GM18951 (cell line): ENCODE data around the gene IFT43.

Experiments used
- POLR2A ChIP-seq: IDR thresholded peaks from 4 replicates; pipeline ENCODE4 v1.6.1; 2011; ENCODE audit warnings: mild to moderate bottlenecking; ENCODE audit not compliant: insufficient read length, insufficient read depth; ENCODE audit errors: extremely low read depth
- in situ Hi-C: fragments of 300-500 bp; cut with MboI; formaldehyde crosslinking; loops from one replicate; pipeline ENCODE4 v1.12.0; 2022; ENCODE audit warnings: low sequenced_read_pairs, mixed read lengths, inconsistent platforms; ENCODE audit not compliant: unreplicated experiment

IFT43 gene

GRCh38 chr14:75971509-75971908 lies 14.1 kb upstream of the IFT43 start:
- in situ Hi-C loops: loop anchor here (5.0 kb wide), 1 partner anchor 54 kb away; no protein-coding TSS in a partner anchor
- TF ChIP-seq POLR2A: no peak

GRCh38 chr14:75972801-75973421 lies 12.7 kb upstream of the IFT43 start:
- in situ Hi-C loops: loop anchor here (5.0 kb wide), 1 partner anchor 56 kb away; no protein-coding TSS in a partner anchor

GRCh38 chr14:75976826-75977581 lies 8.6 kb upstream of the IFT43 start:
- no peak for TF ChIP-seq POLR2A
- in situ Hi-C loops: no loop called here

More at GRCh38 chr14:75972801-75973421, 12.7 kb upstream of the IFT43 start:
- TF ChIP-seq POLR2A: no peak

- in situ Hi-C loops: no loop called here
- TF ChIP-seq POLR2A: no peak
Observed at GRCh38 chr14:75977582-75977943, 8.0 kb upstream of the IFT43 start.

- no peak for TF ChIP-seq POLR2A
- in situ Hi-C loops: no loop called here
Observed at GRCh38 chr14:75978249-75978731, 7.3 kb upstream of the IFT43 start.

- in situ Hi-C loops: no loop called here
- no peak for TF ChIP-seq POLR2A
Observed at GRCh38 chr14:75979071-75979571, 6.4 kb upstream of the IFT43 start.

GRCh38 chr14:75979648-75980565 lies 5.7 kb upstream of the IFT43 start:
- in situ Hi-C loops: loop anchor here (10.0 kb wide), 1 partner anchor 265 kb away; no protein-coding TSS in a partner anchor
- no peak for TF ChIP-seq POLR2A

- in situ Hi-C loops: loop anchor here (10.0 kb wide), 1 partner anchor 266 kb away; no protein-coding TSS in a partner anchor
- TF ChIP-seq POLR2A: no peak
Observed at GRCh38 chr14:75980856-75981255, 4.7 kb upstream of the IFT43 start.

GRCh38 chr14:75981426-75982265 lies 3.9 kb upstream of the IFT43 start, which contains the start of gene TGFB3:
Gene TGFB3 (minus strand): TSS chr14:75981995. CDS start chr14:75980893, 1,102 bp downstream.
- in situ Hi-C loops: loop anchor here (10.0 kb wide), 1 partner anchor 267 kb away; no protein-coding TSS in a partner anchor
- no peak for TF ChIP-seq POLR2A

GRCh38 chr14:75982266-75983018 lies 3.1 kb upstream of the IFT43 start:
- in situ Hi-C loops: loop anchor here (10.0 kb wide), 1 partner anchor 268 kb away; no protein-coding TSS in a partner anchor
- peak; percentile 10 for TF ChIP-seq POLR2A

- TF ChIP-seq POLR2A: no peak
- in situ Hi-C loops: loop anchor here (10.0 kb wide), 1 partner anchor 268 kb away; no protein-coding TSS in a partner anchor
Observed at GRCh38 chr14:75983019-75983358, 2.6 kb upstream of the IFT43 start.
